Stimulated activated CD4-positive, alpha-beta T cell treated with anti-CD3 and anti-CD28 coated beads, TNF-alpha, amount 100 ng/mL, for 24 hours (primary cell): ENCODE data around the gene COL18A1.

ENCODE experiments used
- DNase-seq, 3 experiments: peaks; one replicate each; pipeline ENCODE4 v3.0.0-alpha.2; 2020; ENCODE audit warnings: low read depth in 3 of 3

Gene COL18A1

DNA sequence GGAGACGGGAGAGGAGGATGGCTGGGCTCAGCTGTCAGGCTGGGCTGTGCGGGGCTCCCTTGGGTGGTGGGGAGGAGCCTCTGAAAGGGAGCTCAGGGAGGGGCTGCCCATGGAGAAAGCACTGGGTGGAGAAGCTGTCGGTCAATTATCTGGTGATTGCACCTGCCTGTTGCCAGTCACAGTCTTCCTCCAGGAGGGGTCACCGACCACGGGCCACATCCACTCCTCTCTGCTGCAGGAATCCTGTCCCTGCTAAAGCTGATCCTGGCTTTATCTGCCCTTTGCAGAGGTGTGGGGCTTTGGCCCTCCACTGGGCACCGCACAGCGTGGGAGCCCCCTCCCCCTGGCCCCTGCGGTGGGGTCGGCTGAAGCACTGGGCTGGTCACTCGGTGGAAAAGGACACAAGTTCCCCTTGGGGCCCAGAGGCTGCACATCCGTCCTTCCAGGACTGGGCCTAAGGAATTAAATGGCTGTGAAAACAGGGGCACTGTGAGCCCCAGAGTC, 21.8 kb upstream of the COL18A1 start:
- DNase-seq = no peak

DNA sequence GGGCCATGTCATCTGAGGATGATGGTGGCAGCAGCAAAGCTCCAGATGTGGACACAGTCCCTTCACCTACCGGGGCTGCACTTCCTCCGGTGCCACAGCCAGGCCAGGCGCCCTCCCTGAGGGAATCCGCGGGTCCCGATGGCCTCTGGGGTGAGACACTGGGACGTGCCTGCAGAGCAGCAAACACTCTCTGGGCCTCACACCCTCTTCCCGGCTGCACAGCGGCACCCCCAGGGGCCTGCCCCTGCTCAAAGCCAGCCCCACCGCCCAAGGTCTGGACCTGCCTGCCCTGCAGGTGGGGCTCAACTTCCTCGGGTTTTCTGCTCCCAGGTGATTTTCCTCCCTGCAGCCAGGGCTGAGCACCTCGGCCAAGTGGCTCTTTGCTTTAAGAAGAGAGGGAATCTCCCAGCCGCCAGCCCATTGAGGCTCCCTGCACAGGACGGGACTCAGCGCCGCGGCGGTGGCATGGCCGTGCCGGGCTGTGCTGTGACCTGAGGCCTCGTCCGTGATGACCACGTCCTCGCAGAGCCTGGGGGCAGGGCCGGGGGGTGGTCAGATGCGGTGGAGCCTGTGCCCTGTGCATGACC, 21.3 kb upstream of the COL18A1 start:
- DNase-seq = no peak

DNA sequence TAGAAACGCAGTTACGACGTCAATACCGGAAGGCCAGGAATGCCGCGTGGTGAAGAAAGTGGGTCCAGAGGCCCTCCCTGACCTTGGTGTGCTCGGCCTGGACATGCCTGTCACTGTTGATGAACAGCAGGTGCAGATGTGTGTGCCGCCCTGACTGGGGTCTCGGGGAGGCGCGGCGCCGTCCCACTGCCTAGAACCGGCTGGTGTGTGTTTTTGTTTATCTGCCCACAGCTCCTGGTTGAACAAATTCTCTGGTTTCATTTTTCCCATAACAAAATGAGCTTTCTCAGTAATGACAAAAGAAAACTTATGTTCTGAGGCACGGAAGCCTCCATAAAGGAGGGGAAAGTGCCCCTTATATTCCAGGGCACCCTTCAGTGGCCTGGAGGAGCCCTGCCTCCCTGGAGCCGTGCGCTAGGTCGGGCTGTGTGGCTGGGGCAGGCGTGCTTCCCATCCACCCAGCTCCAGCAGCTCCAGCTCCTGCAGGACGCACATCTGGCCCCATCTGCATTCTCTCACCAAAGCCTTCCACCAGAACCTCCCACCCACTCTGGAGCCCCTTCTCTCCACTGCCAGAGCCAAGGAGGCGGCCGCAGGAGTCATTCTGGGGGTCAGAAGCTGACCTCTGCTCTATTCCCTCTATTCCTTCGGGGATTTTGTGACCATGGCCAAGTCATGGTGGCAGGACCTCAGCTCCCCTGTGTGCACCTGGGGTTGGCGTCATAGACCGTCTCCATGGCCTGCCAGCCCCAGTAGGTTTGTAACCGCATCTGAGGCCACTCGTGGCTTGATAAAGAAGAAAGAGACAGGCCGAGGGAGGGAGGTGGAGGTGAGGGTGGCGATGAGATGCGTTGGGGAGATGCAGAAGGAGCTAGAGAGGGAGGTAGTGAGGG, 20.1 kb upstream of the COL18A1 start:
- DNase-seq = no peak

DNA sequence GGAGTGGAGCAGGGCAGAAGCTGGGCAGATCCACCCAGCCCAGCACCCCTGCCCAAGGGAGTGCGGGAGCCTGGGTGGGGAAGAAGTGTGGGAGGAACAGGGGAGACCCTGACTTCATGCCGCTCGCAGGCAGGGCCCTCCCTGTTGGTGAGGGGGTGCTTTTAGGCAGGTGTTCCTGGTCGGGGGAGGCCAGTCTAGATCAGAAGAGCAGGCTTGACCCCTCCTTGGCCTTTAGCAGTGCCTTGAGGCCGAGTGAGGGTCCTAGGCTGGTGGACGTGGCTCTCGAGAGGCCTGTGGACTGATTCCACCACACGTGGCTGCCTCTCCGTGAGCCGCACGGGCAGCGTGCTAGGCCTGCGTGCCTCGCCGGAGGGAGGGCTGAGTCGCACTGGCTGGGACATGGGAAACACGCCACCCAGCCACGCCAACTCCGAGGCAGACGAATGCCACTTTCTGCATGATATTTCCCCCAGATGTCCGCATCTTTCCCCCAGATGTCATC, 19.4 kb upstream of the COL18A1 start:
- no peak for DNase-seq

DNA sequence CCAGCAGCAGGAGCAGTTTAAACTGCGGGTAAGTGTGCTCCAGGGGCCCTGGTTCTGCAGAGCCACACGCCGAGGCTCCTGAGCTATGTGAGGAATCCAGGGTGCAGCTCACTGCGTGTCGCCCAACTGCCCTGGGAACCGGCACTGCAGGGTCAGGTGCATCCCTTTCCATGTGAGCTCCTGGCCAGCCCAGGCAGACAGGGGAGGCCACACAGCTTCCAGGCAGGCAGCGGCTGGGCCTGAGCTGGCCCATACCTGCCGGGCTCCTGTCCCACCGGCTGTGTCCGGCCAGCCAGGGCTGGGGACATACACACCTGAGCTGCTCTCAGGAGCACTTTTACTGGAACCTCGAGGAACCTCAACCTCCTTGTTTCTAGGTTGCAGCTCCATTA, 18.6 kb upstream of the COL18A1 start:
- DNase-seq = no peak

DNA sequence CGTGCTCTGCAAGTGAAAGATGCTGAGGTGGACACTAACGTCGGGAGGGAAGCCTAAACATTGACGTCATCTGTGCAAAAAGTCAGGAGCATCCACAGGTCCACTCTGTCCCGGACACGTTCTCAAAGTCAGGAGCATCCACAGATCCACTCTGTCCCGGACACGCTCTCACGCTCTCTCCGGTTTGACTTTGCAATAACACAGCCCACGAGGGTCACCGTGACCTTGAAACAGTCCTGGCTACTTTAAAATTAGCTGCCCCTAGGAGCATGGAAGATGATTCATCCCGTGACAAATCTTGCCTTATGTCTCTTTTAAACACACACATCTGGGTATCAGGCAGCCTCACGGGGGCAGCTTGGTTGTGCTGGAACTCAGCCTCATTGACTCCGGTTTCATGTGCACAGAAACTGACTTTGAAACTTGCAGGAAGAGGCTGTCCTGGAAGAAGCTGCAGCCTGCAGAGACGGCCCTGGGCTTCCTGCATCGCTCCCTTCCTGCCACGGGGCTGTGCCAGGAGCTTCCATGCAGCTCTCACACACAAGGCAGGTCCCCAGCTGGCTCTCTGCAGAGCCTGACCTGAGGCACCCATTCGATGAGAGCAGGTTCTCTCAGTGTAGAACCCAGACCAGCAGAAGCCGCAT, 18.1 kb upstream of the COL18A1 start:
- DNase-seq = no peak

DNA sequence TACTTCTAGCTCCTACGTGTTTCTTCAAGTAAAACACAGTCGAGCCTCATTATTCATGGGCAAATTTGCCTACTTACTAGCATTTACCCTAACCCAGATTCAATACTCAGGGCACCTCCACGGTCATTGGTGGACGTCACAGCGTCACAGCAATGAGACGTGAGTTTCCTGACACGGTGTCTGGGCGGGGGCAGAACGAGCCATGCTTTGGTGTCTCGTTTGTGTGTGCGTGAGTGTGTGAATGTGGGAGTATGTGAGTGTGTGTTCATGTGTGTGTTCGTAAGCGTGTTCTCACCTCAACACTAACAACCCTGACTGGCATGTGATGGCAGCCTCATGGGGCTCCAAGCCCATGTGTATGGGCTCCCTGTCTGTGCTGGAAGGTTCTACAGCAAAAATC, 17.5 kb upstream of the COL18A1 start:
- DNase-seq = no peak

DNA sequence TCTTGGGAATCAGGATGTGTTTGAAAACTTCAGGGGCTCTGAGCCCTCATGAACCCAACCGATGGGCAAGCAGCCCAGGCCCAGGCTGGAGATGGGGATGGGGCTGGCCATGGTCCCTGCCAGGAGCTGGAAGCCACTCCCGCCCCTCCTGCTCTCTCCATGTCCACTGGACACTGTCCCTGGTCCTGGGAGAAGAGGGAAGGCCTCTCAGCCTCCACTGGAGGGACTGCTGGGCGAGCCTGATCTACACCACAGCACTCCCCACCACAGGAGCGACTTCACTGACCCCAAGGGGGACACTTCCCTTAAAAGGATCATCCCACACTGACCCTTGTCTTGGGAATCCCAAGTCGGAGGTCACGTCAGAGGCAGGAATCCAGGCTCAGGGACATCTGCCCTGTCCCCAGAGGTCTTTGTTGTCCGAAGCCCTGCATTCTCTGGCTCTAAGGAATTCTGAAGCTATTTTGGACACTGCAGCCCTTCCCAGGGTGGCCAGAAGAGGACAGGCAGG, 16.9 kb upstream of the COL18A1 start:
- no peak for DNase-seq

DNA sequence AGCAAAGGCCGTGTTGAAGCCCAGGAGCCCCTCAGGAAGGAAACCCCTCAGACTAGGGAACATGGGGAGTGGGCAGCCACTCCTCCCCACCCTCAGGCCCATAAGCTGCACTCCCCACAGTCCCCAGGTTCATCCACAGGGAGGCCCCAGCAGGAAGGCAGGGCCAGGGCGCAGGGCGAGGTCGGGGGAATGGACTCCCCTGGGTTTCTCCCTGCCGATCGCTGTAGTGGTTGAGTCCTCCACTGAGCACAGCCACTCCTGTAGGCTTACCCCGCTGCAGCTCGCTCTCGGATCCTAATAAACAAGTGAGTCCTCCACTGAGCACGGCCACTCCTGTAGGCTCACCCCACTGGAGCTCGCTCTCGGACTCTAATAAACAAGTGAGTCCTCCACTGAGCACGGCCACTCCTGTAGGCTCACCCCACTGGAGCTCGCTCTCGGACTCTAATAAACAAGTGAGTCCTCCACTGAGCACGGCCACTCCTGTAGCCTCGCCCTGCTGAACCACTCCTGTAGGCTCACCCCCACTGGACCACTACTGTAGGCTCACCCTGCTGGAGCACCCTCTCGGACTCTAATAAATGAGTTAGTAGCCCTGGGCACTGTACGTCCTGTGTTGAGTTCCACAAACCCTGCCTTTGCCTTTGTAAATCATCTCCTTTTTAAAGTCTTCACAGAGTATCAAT, 16.2 kb upstream of the COL18A1 start:
- no peak for DNase-seq

DNA sequence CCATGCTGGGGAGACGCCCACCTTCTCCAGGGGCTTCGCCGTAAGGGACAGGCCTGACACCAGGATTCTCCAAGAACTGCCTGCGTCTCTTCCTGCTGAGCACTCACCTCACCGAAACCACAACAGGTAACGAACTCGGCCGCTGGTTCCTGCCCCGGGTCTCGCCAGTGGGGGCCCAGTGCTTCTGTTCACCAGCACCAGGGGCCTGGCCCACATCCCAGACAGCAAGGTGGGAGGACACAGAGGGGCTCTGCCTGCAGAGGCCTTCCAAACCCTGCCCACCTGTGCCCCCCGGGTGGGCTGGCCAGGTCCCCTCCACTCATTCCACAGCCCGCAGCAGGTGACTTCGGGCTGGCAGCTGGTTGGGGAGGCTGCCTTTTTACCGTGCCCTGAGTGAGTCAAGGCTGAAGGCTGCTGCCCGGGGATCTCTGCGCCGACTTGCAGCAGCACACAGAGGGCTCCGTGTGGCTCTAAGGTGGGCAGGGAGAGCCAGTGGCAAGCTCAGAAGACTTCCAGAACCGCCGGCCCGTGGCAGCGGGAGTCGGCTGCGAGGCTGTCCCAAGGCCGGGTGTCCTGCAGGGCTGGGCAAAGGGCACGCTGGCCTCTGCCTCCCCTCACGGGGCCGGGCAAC, 14.7 kb upstream of the COL18A1 start:
- no peak for DNase-seq

DNA sequence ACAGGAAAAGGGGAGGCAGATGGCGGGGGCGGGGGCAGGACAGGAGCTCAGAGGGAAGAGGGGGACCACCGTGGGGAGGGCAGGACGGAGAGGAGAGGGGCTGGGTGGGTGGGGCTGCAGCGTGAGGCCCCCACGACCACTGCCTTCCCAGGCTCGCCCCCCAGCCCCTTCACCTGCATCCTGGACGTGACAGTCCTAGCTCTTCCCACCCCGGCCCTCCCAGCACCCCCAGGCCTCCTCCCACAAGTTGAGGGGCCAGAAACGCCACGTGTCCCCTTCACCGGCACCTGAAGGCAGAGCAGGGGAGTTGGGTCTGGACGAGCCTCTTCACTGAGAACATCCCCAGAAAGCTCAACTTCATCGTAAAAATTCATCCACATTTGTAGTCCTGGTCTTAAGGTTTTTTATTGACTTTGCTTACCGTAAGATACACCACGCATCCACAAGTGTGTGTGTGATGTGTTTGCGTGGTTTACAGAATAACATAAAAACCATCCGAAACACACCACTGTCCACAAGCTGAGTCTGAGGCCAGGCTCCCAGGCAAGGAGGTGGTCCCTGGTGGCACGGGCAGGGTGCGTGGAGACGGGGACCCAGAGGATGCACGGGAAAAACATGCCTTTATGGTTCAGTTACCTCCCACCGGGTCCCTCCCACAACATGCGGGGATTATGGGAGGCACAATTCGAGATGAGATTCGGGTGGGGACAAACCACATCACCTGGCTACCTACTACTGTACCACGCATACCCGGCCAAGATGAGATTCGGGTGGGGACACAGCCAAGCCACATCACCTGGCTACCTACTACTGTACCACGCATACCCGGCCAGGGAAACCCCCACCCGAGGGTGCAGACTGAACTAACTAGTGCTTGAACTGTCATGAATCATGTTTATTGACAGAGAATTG, 13.9 kb upstream of the COL18A1 start:
- DNase-seq = no peak

DNA sequence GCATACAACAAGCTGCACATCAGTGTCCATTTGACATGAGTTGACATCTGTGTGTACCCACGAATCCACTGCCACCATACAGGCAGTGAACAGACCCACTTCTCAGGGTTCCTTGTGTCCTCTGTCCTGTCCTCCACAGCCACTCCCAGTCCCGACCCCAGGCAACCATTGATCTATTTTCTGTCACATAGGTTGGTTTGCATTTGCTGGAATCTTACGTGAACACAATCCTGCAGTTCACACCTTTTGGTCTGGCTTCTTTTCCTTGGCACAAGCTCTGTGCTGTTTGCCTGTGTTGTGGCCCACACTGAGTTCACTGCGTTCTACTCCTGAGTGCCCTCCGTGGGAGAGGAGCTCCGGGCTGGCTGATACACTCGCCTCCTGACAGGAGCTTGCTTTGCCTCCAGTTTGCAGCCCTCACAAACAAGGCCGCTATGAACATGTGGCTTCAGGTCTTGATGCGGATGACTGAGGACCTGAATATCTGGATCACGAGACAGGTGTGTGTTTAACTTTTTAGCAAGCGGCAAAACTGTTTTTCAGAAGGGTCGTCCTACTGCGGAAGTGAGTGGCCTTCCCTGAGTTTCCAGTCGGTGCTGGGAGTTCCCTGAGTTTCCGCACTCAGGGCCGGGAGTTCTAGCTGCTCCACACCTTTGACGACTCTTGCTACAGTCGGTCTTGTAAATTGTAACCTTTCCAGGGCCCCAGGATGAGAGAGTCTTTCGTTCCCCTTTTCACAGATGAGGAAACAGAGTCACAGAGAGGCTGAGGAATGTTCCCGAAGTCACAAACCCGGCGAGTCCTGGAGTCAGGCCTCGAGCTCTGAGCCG, 13.0 kb upstream of the COL18A1 start:
- no peak for DNase-seq

DNA sequence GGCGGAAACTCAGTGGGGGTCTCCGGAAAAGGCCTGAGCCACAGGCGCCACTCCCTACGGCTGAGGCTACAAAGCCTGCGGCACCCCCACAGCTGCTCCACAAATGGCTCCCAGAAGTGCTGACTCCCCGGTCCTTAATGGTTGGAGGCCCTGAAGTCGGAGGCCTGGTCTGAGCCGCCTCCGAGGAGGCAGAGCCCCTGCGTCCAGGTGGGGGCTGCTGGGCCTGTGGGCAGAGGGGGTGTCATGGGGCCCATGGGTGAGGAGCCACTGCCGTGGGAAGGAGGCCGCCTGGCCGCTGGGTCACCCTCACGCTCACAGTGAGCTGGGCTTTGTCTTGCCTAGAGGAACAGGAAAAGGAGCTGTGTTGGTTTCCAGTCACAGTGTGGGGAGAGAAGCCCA, 12.4 kb upstream of the COL18A1 start:
- DNase-seq = no peak

DNA sequence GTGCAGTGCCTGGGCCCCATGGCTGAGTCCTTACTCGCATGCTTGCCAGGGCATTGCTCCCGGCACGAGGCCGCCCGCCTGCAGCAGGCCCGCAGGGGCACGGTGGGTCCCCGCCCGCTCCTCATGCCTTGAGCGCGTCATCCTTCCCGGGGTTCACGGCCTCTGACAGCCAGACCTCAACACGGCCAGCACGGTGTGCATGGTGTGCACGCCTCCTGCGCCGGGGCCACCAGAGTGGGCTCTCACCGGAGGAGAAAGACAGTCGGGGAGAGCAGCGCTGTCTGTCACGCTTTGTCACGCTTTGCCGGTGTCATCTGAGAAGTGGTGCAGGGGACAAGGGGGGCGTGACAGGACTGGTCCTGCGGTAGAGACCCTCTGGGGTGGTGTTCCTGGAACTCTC, 11.9 kb upstream of the COL18A1 start:
- DNase-seq = no peak

DNA sequence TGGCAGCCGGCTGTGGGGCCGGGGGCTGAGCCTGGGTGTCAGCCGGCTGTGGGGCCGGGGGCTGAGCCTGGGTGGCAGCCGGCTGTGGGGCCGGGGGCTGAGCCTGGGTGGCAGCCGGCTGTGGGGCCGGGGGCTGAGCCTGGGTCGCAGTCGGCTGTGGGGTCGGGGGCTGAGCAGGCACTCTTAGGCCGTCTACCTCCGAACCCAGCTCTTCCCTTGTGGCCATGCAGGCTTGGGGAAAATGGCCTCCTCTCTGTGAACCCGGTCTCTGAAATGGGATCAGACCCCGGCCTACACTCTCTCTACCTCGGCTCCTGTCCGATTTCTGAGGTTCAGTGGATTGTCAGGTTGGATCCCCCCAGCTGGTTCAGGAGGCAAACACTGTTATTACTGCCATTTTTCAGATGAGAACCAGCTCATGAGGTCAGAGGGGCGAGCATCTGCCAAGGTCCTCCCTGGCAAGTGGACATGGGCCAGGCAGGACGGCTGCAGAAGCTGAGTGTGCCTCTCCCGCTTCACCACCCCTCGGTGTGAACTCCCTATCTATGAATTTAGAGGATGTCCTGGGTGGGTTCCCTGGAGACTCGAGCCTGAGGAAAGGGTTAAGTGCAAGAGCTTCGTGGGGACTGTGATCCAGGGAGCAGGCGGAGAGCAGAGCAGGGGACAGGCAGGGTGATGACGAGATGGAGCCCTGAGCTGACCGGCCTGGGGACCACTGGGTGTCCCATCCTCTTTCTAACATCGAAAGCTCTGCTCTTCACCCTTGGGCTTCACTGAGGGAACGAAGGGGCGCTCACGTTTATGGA, 10.9 kb upstream of the COL18A1 start:
- no peak for DNase-seq

DNA sequence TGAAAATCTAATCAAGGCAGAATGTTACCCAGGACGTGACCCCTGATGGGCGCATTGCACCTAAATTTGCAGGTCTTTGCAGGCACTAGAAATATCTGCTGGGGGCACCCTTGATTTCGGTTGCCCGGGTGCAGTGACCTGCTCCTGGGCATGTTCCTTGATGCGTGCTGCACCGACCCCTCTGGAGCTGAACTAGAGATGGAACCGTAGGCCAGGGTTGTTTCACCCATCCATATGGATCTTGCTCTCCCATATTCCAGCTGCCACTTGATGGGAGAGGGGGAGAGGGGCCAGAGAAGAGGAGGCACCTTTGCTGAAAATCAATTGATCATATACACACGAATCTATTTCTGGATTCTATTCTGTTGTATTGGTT, 8.4 kb upstream of the COL18A1 start:
- no peak for DNase-seq

DNA sequence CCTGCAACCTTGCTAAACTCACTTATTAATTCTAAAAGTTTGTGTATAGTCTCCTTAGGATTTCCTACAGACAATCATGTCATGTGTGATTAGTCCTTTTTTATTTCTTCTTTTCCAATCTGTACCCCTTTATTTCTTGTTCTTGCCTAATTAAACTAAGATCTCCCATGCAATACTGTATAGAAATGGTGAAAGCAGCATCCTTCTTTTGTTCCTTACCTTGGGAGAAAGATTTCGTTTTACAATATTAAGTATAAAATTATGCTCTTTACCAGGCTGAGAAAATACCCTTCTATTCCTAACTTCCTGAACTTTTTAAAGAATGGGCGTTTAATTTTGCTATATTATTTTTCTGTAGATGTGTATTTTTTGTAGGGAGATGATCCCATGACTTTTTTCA, 7.6 kb upstream of the COL18A1 start:
- no peak for DNase-seq

DNA sequence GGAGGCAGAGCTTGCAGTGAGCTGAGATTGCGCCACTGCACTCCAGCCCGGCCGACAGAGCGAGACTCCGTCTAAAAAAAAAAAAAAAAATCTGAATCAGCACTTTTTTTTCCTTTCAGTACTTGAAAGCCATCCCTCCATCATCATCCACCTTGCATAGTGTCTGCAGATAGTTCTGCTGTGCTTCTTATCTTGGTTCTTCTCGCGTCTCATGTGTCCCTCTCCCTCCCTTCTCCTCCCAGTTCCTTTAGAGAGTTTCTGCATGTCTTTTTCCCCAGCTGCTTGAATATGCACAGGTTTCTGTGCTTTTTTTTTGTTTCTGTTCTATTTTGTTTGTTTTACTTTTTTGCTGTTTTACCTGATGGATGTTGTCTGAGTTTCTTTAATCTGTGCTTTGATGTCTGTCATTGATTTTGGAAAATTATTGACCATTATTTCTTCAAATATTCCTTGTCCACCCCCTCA, 3.9 kb upstream of the COL18A1 start:
- no peak for DNase-seq
